ENCODE results near the gene SRGAP1. TPM values are rescaled to one million over a fixed set of nuclear protein-coding genes. Genes with fewer than 3 reads are reported as not detected.

Gene SRGAP1
- total and polyA plus RNA-seq, 2 of the 8 experiments (the other 6 are each of a cell fraction or from before 2014, with no cell fraction given) = 3.2 to 7.3 TPM

DNA sequence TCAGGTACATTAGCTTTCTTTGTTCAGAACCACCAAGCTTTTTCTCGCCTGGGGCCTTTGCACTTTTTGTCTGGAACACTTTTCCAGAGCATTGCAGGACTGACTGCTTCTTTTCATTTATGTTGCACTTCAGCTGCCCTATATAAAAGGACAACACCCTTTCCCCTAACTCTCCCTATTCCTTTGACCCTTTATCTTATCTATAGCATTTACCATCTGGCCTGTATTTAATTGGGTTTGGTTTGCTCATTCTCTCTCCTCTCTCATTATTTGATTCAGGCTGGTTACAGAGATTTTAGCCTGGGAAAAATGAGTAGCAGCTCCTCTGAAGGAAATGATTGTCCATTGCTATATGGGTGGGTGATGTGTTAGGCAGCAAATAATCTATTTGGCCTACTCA lies 212.2 kb downstream of the SRGAP1 start:
- Histone ChIP-seq H3K14ac (ENCODE audit: insufficient read length) (no peak overlapping the region), H3K4me3 (ENCODE audit: extremely low read depth in 1 of 4, insufficient read depth in 2 of 4, low read depth in 3 of 4, low read length in 4 of 4) (no peak overlapping the region), H3K36me3 (ENCODE audit: control insufficient read depth in 2 of 4, insufficient read depth in 4 of 4, low read length in 3 of 4) (no peaks in the 10 kb centered on the region), H2AK5ac (ENCODE audit: low read depth, low read length) (no peak overlapping the region), H2AFZ (ENCODE audit: low read length) (no peak overlapping the region), H2BK20ac (ENCODE audit: low read length) (no peak overlapping the region), H3K9me3 (ENCODE audit: insufficient read depth in 2 of 2, low read depth in 1 of 2, low read length in 1 of 2) (no peaks in the 10 kb centered on the region), H3K23me2 (ENCODE audit: low read depth, low read length) (no peaks in the 10 kb centered on the region), H3K27me3 (replicated peaks in 1 of 4; ENCODE audit: control insufficient read depth in 3 of 4, extremely low read depth in 1 of 4, insufficient read depth in 3 of 4, low read length in 3 of 4) (no peaks in the 10 kb centered on the region), H3K56ac (replicated peaks; ENCODE audit: insufficient read length, low read depth, low read length) (no peak overlapping the region), H3K4me1 (replicated peaks in 1 of 4; ENCODE audit: control insufficient read depth in 3 of 4, insufficient read depth in 4 of 4, low read length in 3 of 4) (no peaks in the 10 kb centered on the region; a peak in 1 of 7 replicates), H3K9ac (replicated peaks in 1 of 4; ENCODE audit: extremely low read depth in 1 of 4, low read depth in 3 of 4, low read length in 3 of 4) (no peak overlapping the region), H4K8ac (ENCODE audit: extremely low read depth, insufficient read depth, low read length) (no peak overlapping the region), H3K79me1 (ENCODE audit: low read depth, low read length) (no peaks in the 10 kb centered on the region), H2BK12ac (ENCODE audit: low read depth, low read length) (no peak overlapping the region), H3K4me2 (ENCODE audit: insufficient read depth in 1 of 2, low read depth in 2 of 2, low read length in 2 of 2) (no peak overlapping the region), H3K23ac (ENCODE audit: insufficient read length) (no peak overlapping the region), H4K91ac (replicated peaks; ENCODE audit: insufficient read length, low read length) (no peak overlapping the region), H4K5ac (ENCODE audit: insufficient read length, low read depth, low read length) (no peak overlapping the region), H4K20me1 (replicated peaks in 1 of 2; ENCODE audit: control insufficient read depth in 1 of 2, insufficient read depth in 2 of 2, low read length in 2 of 2) (no peaks in the 10 kb centered on the region), H2BK120ac (replicated peaks; ENCODE audit: low read depth, low read length) (no peak overlapping the region), H2BK15ac (ENCODE audit: low read length) (no peak overlapping the region), H3K18ac (ENCODE audit: extremely low read depth, low read length) (no peak overlapping the region), H3K79me2 (ENCODE audit: control insufficient read depth in 1 of 2, insufficient read depth in 2 of 2, low read length in 2 of 2) (no peaks in the 10 kb centered on the region), H3K4ac (replicated peaks; ENCODE audit: insufficient read length, low read depth, low read length) (no peak overlapping the region), H2BK5ac (ENCODE audit: low read depth, low read length) (no peak overlapping the region), H3K27ac (ENCODE audit: low read depth, low read length) (no peak overlapping the region)
- ChIA-PET POLR2A (ENCODE audit: partially characterized antibody) (no interaction called here), CTCF (ENCODE audit: partially characterized antibody) (interaction anchor here (1.5 kb wide), 1 partner anchor 21 kb away, joined by 4 read pairs; no protein-coding TSS in a partner anchor)
- no peak for DNase-seq (ENCODE audit: low read depth in 1 of 2, low spot score in 2 of 2)
- FAIRE-seq = no peak
- 71% methylated on average over 1 of the region's 1 CpG; no CpG with 5 or more reads in 1 of the 2 experiments for WGBS, 2 experiments (ENCODE audit: extremely low coverage in 1 of 2, insufficient coverage in 1 of 2, insufficient read length in 1 of 2, insufficient replicate concordance in 2 of 2, low coverage in 1 of 2, low lambda C conversion rate in 2 of 2, missing lambda C conversion rate in 1 of 2)
- no peak for TF ChIP-seq TAF1 (IDR thresholded peaks at IDR 0.05; ENCODE audit: low read depth, low read length)
- no peak for TF ChIP-seq CREB1 (IDR thresholded peaks at IDR 0.05)
- TF ChIP-seq NANOG (IDR thresholded peaks at IDR 0.05; ENCODE audit: insufficient read depth, low read depth, low read length, poor library complexity, severe bottlenecking) = no peak
- no peak for TF ChIP-seq SRF (IDR thresholded peaks at IDR 0.05; ENCODE audit: low read depth, low read length)
- TF ChIP-seq RXRA (IDR thresholded peaks at IDR 0.05; ENCODE audit: insufficient read depth, low read depth, low read length) = no peak
- TF ChIP-seq KDM5A (IDR thresholded peaks at IDR 0.05; ENCODE audit: low read length) = no peak
- no peak for TF ChIP-seq PHF8 (conservative IDR thresholded peaks at IDR 0.05; ENCODE audit: low read depth, low read length)
- TF ChIP-seq TEAD4 (IDR thresholded peaks at IDR 0.05; ENCODE audit: low read depth, low read length) = no peak
- no peak for TF ChIP-seq SIN3A (conservative IDR thresholded peaks at IDR 0.05 in 1 of 2, IDR thresholded peaks at IDR 0.05 in 1 of 2; ENCODE audit: low read depth in 1 of 2, low read length in 2 of 2)
- TF ChIP-seq, protein P1, sequence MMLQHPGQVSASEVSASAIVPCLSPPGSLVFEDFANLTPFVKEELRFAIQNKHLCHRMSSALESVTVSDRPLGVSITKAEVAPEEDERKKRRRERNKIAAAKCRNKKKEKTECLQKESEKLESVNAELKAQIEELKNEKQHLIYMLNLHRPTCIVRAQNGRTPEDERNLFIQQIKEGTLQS (IDR thresholded peaks at IDR 0.05; ENCODE audit: insufficient read depth, low read depth, low read length) = no peak
- no peak for TF ChIP-seq GABPA (IDR thresholded peaks at IDR 0.05; ENCODE audit: borderline replicate concordance, insufficient read depth, low read length)
